Measurements from ENCODE around the gene RBM17.
"Not testable (repeated sequence)": the region's sequence is repeated elsewhere in the genome, so short reads cannot be mapped to it uniquely, and the experiment has no call there.

RBM17 gene

DNA sequence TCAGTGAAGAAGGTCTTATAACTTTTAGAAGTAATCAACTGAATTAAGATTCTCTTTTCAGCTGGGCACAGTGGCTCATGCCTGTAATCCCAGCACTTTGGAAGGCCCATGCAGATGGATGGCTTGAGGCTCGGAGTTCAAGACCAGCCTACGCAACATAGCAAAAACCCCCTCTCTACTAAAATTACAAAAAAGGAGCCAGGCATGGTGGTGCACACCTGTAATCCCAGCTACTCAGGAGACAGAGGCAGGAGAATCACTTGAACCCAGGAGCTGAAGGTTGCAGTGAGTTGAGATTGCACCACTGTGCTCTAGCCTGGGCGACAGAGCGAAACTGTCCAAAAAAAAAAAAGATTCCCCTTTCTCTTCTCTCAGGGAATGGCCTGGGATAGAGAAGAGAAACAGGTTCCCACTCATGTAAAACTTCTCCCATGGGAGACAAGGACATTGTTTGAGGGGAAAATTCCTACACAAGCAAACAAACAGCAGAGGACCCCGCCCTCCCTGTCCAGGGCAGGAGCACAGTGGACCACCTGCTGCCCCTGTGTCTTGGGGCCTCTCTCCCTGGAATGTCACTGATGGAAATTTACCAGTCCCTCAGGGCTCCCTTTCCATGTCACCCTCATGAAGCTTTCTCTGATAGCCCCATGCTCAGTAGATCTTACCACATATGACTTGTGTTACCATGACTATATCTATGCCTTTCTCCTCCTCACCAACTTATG, 32.3 kb upstream of the RBM17 start:
- no peak for DNase-seq

DNA sequence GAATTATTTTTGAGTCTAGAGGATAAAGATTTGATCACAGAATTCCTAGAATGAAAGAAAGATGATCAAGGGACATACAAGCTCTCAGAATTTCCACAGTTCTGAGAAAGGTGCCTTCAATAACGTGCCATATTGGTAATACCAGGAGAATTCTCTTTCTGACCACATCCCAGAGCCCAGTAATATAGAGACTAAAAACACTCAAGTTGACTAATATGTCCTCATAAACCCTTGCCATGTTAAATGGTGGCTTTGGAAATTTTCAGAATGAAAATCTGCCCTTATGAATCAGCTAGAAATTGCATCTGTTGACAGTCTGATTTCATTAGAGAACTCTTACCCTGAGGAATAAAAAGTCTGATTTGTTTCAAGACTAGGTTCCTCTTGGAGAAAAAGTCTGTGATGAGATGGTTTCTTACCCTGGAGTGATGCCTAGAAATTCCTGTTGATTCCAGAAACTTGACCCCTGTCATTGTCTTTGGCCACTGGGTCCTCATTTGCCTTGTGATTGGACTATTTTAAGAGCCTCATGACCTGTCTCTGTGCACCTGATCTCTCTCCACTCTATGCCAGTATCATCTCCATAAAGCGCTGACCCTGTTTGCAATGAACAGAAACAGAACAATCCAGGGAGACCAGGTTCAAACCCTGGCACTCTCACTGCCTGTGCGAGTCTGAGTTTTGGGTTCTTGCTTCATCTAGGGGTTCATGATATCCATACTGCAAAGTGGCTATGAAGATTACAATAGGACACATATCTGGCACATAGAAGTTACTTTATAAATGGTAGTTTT, 30.0 kb upstream of the RBM17 start:
- no peak for DNase-seq

GRCh38 chr10:6059506-6059905, 29.3 kb upstream of the RBM17 start:
- no peak for DNase-seq

DNA sequence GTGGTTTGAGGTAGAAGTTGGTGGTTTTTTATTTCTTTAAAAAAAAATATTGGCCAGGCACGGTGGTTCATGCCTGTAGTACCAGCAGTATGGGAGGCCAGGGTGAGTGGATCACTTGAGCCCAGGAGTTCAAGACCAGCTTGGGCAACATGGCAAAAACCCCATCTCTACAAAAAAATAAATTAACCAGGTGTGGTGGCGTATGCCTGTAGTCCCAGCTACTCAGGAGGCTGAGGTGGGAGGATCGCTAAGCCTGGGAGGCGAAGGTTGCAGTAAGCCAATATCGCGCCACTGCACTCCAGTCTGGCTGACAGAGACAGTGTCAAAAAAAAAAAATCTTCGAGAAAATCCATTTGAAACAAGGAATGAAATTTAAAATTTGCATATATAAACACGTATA, 27.8 kb upstream of the RBM17 start:
- no peak for DNase-seq

DNA sequence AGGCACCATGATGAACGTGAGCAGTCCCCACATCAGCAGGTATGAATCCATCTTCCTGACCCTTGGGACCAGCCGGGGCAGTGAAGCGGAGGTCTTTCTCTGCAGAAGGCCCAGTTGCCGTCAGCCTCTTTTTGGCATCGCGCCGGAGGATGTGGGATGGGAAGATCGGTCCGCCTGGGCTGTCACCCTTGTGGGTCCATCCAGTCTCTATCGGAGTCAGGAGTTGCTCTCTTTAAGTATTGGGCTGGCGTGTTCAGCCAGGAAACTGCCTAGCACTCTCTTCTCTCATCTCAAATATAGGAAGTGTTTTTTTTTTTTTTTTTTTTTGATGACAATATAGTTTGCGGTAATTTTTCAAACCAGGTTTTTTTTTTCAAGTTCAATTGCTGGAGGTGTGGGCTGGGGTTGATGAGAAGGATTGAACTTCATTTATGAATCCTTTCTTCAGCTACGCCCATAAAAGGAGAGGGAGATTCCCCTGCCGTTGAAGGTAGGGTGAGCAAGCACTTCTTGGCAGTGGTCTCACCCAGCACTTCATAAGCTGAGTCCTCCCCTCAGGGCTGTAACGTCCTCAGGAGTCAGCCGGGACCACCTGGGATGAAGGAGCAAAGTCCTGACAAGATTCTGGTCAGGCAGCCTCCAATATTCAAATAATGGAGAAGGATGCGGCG, 26.6 kb upstream of the RBM17 start, which contains the start of gene IL2RA:
Gene IL2RA, minus strand, starts transcription at position 267 of the 671 bp plus-strand sequence. Its CDS starts 216 bp downstream, at position 51.
- peak; percentile 67 for DNase-seq

DNA sequence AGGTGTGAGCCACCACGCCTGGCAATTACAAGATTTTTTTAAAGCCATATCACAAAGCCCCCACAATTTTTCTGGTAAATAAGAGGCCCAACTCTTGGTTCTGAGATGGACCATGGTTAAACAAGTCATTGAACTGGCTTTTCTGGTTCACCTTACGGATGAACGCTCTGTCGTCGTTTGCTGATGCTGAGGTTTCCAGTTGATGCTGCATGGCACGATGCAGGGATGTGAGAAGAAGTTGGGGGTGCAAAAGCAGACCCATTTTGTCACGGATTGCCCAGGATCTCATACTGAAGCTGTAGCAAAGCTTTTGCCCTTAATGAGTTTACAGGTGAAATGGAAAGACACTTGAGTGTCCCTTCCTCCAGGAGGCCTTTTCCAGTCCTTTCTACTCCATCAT, 24.7 kb upstream of the RBM17 start:
- DNase-seq: no peak

DNA sequence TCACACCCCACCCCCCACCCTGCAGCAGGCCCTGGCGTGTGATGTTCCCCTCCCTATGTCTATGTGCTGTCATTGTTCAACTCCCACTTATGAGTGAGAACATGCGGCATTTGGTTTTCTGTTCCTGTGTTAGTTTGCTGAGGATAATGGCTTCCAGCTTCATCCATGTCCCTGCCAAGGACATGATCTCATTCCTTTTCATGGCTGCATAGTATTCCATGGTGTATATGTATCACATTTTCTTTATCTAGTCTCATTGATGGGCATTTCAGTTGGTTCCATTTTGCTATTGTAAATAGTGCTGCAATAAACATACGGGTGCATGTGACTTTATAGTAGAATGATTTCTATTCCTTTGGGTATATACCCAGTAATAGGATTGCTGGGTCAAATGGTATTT, 24.1 kb upstream of the RBM17 start:
- not testable (repeated sequence) for DNase-seq

DNA sequence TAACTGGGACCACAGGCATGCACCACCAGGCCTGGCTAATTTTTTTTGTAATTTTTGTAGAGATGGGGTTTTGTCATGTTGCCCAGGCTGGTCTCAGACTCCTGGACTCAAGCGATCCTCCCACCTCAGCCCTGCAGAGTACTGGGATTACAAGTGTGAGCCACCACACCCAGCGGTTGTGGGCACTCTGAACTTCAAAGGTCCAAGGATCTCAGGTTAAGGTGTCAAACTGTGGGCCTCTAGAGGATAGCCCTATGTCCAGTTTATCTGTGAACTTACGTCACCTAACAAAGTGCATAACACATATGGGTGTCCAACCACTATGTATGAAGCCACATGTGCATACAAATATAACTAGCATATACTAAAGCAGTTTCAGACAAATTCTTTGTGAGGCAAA, 23.4 kb upstream of the RBM17 start:
- no peak for DNase-seq

DNA sequence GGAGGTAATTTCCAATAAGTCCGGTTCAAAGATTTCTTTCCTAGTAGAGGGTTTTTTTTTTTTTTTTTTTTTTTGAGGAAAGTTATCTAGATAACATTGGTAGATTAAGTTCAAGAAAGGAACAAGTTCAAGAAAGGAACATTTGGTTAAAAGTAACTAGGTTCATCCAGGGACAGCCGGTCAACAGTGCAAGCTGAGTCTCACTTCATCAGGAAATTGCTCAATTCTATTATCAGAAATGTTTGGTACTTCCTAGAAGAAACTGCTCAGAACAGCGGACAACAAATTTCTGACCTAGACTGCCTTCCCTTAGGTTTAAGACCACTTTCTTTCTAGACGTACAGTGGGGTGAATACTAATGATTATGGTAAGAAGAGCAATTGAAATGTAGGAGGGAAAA, 23.0 kb upstream of the RBM17 start:
- no peak for DNase-seq

- DNase-seq: no peak
Measured at GRCh38 chr10:6067457-6067856, 21.4 kb upstream of the RBM17 start.

DNA sequence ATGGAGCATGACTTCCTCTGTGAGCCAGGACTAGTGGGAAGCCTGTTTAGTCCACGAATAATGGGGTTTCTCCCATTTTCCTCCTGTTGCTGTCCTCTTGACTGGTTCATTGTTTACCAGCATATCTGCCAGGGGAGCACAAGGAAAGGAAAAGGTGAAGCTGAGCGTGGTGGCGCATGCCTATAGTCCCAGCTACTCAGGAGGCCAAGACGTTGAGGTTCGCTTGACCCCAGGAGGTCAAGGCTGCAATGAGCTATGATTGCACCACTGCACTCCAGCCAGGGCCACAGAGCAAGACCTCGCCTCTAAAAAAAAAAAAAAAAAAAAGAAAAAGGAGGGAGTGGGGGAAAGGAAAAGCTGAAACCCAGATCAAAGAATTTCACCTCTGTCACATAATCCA, 20.8 kb upstream of the RBM17 start:
- DNase-seq: no peak

DNA sequence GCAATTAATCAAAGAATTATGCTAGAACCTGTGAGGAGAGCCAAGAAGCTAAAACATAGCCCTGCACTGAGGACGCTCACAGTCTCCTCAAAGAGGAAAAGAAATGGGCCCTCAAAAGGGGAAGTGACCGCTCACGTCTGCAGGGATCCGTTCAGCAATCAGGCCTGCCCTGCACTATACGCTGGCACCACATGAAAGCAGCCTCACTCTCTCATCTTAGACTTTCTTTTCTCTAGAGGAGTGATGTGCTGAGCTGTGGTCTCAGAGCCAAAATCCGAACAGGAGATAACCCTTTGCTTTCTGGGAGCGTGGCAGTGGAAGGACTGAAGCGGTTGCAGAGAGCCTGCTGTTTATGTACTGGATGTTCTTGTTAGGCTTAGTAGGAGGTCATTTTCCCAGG, 20.4 kb upstream of the RBM17 start:
- no peak for DNase-seq

- no peak for DNase-seq
Measured at GRCh38 chr10:6069081-6069931, 19.5 kb upstream of the RBM17 start.

- DNase-seq: no peak
Measured at GRCh38 chr10:6070660-6071059, 18.2 kb upstream of the RBM17 start.

DNA sequence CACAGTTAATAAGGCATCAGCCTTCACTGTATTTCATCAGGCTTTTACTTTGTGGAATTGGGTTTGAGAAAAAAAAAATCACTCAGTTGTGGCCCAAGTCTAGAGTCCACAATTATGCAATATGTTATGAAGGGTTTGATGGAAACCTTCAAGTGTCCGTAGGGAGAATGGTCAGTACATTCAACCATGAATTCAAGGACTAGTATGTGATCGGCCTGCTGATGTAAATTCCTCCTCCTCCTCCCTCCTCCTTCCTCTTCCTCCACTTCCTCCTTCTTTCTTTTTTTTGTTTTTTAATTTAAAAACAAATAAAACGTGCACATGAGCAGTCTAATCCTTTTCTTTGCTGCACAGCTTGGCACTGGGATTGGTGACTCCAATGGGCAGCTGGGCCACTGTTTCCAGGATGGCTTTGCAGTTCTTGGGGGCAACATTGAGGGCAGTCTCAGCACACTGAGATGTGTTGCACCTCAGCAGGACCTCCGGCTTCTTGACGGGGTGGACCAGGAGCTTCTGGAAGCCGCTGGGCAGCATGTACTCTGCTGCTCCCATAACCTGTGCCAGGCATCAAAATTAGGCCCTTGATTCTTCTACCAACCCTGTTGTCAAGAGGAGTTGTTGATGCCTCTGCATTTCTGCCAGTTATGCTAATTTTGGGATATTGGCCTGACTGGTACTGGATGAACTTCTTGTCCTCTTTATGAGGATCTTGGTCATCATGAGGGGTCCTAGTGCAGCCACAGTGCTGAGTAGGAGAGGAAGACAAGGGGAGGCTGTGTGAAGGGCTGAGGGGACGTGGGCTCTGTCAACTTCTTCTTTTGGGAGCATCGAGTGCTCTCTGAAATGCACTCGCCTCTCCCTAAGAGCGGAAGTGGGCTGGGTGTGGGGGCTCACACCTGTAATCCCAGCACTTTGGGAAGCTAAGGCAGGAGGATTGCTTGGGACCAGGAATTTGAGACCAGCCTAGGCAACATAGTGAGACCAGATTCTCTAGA, 17.4 kb upstream of the RBM17 start:
- no peak for DNase-seq

DNA sequence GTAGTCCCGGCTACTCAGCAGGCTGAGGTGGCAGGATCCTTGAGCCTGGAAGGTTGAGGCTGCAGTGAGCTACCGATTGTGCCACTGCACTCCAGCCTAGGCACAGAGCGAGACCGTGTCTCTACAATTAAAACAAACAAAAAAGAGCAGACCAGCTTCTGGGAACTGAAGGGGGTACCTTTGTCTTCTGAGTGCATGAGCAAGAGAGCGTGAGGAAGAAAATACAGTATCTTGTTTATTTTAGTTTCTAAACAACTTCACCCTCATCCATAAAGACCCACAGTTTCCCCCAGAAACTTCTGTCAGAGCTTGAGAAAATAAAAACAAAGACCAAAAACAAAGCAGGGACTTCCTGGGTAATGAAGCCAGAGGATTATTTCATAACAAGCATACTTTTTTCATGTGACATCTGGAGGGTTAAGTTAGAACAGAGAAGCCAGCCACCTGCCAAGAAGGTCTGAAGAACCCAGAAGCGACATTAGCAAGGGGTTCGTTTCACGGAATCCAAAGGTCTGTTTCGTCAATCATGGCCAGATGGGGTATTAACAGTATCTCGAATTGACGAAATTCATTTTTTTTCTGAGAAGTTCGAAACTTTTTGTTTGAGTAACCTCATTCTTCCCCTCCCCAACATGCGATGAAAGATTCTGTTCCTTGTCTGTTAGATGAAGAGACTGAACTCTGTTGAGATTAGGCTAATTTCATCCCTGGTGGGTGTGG, 16.5 kb upstream of the RBM17 start:
- DNase-seq: no peak

DNA sequence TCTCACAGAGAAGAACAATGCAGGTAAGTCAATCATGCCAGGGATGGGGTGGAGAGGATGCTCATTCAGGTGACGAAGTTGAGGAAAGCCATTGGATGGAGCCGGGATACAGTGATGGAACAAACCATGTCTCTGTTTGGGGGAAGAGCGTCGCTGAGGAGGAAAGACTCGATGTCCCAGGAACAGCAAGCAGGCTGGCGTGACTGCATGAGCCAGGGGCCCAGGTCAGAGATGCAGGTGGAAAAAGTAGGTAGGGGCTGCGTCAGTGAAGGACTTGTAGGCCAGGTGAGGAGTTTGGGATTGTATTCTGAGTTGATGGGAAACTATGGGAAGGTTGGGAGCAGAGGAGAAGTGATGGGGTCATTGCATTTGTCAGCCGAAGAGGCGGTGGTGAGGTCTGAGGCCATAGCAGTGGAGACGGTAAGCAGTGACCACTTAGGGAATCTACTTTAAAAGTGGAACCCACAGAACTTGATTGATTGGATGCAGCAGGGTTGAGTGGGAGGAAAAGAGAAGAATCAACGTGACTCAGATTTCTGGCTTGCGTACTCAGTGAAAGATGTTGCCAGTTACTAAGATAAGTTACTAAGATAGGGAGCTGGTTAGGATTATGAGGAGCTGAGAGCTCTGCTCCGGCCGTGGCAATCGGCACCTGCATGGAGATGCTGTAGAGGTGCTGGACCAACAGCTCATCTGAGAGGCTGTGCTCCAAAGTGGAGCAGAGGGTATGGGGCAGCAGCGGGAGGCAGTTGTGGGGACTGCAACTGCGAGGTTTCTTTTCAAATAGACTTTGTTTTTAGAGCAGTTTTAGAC, 14.1 kb upstream of the RBM17 start:
- no peak for DNase-seq

- DNase-seq: no peak
Measured at GRCh38 chr10:6077071-6077675, 11.7 kb upstream of the RBM17 start.

DNA sequence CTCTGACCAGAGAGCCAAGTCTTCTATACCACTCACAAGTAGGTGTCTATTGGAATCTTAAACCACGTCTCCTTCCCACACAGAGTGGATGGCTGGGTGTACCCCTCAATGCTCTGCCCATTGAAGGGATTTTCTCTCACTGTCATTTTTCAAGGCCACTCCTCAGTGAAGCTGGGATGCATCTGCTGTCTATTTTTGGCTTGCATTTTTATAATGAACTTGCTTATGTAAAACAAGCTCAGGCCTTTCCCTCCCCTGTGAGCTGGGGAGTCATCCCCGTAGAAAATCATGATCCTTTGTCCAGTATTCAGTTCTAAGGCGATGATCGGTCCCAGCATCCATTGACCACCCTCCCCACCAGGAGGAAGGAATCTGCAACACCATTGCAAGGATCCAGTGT, 9.8 kb upstream of the RBM17 start:
- no peak for DNase-seq
